GM21723 (cell line): ENCODE results near the gene STAMBP.
"Not testable (repeated sequence)": the region's sequence is repeated elsewhere in the genome, so short reads cannot be mapped to it uniquely, and the experiment has no call there.

Experiments used
- ATAC-seq: cut with Tn5 transposase; IDR thresholded peaks from one replicate; pipeline ENCODE4 v1.9.1; 2021; ENCODE audit warnings: mild to moderate bottlenecking, moderate library complexity; ENCODE audit not compliant: unreplicated experiment

The STAMBP gene

DNA sequence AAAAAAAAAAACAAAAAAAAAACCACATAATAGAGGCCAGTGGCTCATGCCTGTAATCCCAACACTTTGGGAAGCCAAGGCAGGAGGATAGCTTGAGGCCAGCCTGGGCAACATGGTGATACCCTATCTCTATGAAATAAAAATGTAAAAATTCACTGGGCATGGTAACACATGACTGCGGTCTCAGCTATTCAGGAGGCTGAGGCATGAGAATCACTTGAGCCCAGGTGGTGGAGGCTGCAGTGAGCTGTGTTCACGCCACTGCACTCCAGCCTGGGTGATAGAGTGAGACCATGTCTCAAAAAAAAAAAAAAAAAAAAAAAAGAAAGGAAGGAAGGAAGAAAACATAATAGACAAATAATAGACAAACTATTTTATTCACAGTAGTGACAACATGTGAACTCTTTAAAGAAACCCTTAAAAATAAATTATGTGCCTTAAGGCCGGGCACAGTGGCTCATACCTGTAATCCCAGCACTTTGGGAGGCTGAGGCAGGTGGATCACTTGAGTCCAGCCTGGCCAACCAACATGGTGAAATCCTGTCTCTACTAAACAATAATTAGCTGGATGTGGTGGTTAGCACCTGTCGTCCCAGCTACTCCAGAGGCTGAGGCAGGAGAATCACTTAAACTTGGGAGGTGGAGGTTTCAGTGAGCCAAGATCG lies 75.3 kb downstream of the STAMBP start:
- not testable (repeated sequence) for ATAC-seq

DNA sequence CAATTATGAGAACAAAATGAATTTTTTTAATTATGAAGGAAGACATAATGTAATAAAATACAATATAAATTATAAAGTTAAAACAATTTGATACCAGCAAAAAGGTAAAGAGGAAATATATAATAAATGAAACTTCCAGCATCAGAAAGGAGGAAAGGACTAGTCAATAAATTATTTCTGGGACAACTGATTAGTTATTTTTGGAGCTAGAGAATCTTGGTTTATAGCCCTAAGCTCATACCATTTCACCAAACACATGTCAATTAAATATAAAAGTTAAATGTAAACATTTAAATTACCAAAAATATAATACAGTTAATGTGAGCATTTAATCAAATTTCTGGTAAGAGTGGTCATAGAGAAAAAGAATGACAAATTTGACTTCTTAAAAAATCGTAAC lies 76.2 kb downstream of the STAMBP start:
- ATAC-seq, result no peak

DNA sequence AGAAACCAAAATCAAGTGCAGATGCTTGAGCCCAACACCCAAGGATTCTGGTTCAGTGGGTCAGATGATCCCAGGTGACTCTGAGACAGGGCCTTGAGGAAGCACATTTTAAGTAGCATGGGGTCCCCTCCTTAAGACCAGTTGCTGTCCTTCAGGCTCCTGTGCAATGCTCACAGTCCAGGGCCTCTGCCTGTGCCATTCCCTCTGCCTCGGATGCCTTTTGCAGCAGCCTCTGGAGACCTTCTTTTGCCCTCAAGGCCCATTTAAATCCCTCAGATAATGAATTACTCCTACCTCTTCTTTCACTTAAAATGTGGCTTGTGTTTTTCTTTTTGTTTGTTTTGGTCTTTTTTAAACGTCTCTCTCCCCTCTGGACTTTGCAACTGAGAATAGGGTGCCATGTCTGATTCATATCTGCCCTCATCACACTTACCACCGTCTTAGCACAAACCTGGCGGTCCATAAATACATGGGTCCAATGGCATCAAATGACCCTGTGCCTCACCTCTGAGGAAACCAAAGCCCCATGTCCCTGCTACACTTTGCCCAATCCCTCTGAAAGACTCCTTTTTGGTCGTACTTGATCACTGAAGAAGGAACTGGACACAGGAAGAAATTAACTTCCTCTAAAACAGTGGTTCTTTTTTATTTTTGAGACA lies 78.2 kb downstream of the STAMBP start:
- ATAC-seq, result no peak

DNA sequence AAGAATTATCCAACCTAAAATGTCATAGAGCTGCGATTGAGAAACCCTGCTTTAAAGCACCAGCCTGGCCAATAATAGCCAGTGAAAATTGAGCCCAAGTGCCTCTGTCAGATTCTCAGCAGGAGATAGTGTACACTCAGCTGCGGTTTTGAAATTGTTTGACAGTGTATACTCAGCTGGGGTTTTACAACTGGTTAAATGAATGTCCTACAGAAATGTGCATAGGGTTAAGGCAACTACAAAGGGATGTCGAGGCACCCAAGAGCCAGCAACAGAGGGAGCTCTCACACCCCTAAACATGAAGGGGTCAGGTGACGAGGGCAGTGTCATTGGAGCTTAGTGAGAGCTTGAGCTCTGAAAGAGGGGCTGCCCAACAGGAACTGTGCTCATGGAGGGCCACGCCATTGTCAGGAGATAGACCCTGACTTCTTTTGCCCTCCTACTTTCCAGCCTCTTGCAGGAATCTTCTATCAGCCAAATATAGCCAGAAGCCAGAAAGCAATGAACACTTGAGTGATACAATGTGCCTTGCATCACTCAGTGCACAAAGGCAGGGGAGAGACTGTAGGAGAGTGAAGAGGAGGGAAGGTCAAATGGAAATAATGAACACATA lies 79.2 kb downstream of the STAMBP start:
- no peak for ATAC-seq

DNA sequence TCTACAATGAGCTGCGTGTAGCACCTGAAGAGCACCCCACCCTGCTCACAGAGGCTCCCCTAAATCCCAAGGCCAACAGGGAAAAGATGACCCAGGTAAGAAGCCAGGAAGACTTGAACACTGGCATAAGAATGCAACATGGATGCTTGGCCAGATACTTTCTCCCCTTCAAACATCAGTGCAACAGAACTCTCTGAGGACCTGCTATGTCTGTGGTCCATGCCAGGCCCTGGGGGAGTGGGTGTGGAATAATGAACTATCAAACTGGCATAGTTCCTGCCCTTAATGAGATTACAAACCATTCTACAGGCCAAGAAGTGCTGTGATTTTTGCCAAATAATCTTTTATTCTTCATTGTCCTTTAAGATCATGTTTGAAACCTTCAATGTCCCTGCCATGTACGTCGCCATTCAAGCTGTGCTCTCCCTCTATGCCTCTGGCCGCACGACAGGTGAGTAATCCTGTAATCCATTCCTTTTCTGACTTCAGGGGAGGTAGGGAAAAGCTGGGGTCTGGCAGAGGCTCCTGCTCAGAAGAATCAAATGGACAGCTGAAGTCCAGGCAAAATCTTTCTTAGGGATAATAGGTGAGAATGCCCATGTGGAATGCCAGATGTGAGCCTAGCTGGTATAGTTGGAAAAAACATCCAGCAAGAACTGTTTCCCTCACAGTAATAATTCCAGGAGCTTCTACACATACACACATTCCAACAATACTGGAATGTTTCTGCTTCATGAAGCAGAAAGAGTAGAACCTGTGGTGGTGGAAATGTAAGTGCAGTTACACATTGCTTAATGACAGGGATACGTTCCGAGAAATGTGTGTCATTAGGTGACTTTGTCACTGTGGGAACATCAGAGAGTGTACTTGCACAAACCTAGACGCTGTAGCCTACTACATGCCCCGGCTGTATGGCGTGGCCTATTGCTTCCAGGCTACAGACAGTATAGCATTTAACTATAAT lies 80.2 kb downstream of the STAMBP start:
- ATAC-seq, result no peak

DNA sequence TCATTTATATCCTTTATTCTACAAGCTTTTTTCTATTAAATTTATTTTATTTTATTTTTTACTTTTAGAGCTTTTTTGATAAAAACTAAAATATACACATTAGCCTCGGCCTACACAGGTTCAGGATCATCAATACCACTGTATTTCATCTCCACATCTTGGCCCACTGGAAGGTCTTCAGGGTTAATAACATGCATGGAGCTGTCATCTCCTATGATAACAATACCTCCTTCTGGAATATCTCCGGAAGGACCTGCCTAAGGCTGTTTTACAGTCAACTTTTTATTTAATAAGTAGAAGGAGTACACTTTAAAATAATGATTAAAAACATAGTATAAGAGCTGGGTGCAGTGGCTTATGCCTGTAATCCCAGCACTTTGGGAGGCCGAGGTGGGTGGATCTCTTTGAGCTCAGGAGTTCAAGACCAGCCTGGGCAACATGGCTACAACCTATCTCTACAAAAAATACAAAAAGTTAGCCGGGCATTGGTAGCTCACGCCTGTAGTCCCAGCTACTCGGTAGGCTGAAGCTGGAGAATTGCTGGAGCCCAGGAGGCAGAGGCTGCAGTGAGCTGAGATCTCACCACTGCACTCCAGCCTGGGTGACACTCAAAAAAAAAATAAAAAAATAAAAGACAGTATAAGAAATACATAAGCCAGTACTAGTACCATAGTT lies 82.2 kb downstream of the STAMBP start:
- no peak for ATAC-seq

DNA sequence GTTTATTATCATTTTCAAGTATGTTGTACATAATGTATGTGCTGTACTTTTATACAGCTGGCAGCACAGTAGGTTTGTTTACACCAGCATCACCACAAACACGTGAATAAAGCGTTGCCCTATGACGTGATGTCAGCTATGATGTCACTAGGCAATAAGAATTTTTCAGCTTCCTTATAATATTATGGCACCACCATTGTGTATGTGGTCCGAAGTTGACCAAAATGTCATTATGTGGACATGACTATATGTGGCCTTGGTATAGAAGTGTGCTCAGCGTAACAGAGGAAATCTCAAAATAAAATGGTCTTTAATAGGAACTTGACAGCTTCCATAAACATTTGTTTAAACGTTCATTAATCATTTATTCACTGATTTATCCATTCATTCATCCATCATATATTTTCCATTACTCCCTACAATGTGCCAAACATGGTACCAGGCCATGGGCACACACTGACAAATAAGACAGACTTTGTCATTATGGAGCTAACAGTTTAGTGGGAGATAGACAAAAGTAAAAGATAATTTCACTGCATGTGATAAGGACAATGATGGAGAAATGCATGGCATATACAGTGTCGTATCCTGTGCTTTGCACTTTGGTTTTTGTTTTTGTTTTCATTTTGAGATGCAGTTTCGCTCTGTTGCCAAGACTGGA lies 82.9 kb downstream of the STAMBP start:
- ATAC-seq, result no peak

DNA sequence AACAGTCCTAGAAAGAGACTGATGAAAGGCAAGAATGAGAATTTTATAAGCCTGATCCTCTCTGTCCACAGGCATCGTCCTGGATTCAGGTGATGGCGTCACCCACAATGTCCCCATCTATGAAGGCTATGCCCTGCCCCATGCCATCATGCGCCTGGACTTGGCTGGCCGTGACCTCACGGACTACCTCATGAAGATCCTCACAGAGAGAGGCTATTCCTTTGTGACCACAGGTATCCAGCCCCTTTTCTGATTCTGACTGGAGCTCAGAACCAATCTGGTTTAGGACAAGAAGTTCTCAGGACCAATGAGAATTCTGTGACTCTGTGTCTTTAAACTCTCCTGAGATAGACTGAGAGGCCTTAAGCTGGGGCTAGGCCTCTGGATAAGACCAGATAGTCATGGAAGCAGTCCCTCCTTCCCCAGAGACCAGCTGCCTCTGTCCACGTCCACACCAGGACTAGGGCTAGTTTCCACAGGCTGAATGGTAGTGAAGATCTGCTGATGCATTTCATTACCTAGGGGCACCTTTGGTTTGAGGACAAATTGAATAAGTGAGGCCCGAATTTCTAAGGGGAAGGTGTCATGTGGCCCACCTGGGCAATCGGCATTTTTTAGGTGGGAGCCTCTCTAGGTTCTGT lies 84.8 kb downstream of the STAMBP start:
- no peak for ATAC-seq

DNA sequence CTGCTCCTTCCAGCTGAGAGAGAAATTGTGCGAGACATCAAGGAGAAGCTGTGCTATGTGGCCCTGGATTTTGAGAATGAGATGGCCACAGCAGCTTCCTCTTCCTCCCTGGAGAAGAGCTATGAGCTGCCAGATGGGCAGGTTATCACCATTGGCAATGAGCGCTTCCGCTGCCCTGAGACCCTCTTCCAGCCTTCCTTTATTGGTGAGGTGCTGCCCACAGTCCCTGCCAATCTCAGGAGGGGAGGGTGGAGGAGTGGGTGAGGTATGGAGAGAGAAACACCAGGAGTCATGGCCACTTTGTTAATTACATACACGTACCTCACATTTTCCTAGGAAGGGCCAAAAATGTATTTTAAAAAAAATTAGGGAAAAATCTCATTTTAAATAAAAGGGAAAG lies 85.9 kb downstream of the STAMBP start:
- no peak for ATAC-seq

DNA sequence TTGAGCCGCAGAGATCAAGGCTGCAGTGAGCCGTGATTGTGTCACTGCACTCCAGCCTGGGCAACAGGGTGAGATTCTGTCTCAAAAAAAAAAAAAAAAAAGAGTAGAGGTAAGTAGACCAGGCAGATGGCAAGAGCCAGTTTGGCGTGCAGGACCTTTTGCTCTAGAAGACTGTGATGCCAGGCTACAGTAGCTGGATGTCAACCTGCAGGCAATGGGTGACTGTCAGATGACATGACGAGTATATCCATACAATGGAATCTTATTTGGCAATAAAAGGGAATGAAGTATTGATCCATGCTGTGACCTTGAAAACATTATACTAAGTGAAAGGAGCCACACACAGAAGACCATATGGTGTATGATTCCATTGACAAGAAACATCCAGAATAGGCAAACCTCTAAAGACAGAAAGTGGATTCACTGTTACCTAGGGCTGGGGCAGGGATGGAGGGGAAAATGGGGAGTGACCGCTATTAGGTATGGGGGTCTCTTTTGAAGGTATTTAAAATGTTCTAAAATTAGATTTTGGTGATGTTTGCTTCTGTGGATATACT lies 86.8 kb downstream of the STAMBP start:
- ATAC-seq, result no peak

DNA sequence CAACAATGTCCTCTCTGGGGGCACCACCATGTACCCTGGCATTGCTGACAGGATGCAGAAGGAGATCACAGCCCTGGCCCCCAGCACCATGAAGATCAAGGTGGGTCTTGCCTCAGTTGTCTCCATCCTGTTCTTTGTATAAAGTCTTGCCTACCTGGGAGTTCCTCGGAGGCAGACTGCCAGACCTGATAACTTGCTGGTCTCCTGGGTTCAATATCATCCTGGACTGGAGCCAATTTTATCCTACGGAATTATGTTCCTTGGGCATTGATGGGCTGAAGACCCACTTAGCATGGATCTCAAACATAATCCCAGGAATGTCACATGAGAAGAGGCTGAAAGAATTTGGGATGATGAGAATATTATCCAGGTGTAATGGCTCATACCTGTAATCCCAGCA lies 87.9 kb downstream of the STAMBP start:
- ATAC-seq, result no peak

DNA sequence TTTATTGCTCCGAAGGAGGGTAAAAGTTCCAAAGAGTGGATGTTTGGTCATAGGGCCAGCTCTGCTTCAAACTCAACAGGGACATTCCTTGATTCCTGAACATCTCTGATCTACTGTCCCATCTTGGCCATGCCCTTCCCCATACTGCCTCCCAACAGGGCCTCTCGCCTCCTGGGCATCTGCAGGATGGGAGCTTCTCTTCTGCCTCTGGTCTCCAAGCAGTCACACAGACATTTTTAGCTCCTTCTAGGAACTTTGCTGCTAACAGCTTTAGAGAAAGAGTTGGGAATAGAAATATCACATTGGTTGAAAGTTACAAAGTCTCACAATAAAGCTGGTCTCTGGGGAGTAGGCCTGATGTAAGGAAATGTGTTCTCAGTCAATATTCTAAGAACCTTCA lies 88.5 kb downstream of the STAMBP start:
- no peak for ATAC-seq

DNA sequence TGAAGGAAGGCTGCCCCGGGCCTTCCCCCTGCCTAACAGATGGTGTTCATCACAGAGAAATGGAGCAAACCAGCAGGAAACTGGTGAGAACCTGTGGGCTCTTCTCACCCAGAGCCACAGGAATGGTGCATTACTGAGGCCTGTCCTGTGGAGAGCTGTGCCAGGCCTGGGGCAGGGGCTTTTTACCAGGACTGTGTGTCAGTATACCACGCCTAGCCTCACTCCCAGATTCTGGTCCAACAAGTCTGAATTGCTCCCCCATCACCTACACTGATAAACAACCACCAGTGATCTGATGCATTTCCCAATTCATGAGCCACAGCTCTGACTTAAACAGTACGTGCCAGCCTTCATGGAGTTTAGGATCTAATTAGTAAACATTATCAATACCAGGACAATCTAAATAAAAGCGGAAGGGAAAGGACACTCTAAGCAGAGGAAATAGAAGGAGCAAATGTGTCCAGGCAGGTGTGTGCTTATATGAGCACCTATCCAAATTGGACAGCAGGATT lies 89.0 kb downstream of the STAMBP start:
- no peak for ATAC-seq

DNA sequence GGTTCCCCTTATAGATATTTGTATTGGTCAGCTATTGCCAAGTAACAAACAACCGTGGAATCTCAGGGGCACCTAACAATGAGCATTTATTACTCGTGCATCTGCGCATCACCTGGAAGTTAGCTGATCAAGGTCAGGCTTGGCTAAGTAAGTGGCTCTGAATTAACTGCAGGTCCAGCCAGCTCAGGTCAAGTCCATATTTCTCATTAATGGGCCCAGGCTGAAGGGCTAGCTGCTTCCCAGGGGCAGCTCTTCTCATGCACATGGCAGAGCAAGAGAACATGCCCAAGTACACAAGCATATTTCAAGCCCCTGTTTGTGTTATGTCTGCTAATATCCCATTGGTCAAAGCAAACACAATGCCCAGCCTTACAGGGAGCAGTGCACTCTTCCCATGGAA lies 90.1 kb downstream of the STAMBP start:
- ATAC-seq, result no peak

DNA sequence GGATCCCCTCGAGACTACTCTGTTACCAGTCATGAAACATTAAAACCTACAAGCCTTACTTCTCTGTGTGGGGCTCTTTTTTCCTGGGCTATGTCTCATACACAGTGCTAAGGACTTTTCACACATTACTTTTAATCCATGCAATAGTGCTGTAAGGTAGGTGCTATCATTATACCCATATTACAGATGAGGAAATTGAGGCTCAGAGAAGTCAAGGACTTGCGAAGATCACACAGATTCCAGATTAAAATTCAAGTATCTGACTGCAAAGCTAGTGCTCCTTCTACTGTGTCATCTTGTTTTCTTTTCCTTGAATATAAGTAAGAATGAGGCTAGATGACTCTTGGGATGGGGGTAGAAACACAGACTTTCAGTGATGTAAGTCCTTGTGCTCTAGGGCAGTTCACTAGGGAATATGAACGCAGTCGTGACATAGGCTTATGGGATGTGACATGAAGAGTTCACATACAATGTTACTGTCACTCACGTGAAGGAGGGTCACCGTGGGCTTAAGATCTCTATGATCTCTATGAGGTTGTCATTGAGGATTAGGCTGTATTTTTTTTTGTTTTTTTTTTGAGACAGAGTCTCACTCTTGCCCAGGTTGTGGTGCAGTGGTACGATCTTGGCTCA lies 91.0 kb downstream of the STAMBP start:
- ATAC-seq, result no peak

DNA sequence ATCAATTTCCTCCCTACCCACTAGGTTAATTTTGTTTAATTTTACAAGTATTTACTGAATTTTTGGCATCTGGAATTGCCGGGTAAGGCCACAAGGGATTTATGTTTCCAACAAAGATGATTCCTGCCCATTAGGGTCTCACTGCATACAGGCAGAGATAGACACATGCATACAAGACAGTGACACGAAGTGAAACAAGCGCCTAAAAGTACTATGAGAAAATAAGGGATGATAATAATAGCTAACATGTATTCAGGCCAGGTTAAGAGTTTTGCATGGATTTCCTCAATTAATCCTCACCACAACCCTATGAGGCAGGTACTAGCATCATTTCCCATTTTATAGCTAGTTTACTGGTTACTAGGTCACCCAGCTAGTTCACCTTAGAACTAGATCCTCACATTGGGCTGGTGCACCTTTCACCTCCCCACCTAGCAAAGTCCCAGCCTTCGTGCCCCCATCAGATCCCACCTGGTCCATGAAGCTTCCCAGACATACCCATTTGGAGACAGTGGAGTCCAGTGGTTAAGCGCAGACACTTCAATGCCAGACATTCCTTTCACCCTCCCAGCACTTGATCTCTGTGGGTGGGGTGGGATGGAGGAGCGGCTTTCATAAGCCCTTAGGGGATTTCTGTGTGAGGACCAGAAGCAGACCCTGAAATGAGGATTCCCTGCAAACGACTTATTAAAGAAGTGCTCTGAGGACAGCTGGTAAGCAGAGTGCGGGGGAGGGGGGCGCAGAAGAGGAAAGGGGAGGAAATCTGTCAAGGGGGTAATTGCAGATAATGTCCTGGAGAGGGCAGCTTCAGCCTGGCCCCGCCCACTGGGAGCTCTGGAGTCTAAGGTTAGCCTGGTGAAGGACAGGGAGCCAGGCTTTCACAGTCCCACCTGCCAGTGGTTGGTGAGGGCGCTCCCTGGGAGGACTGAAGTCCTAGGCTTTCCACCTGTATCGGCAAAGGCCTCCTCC lies 92.1 kb downstream of the STAMBP start:
- ATAC-seq, result no peak

DNA sequence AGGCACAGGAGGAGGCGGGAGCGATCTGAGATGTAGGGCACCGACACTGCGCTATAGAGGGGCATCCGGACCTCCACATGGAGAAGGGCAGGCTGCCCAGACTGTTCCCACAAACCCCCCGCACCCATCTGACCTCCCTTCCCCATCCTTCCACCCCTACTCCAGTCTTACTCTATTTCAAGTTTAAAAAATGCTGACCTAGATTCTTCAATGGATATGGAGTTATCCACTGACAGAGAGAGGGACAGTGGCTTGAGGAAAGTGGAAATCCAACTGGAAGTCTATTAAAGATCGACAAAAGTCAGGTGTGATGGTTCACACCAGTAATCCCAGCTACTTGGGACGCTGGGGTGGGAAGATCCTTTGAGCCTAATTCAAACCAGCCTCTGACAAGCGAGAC lies 92.8 kb downstream of the STAMBP start:
- no peak for ATAC-seq

DNA sequence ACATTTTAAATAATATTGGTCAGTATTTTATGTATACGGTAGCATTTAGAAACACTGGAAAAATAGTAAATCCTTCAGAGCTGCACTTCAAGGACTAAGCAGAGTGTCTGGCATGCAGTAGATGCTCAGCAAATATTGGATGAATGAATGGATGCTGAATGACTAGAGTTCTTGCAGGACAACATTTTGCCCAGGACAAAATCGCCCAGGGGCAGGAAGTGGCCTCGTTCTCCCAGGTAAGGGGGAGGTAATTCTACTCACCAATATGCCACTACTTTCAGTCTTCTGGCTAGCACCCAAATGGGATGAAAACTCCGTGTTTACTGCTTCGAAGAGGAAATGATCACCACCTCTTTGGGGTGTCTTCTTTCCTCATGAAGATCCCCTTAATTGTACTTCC lies 93.9 kb downstream of the STAMBP start:
- no peak for ATAC-seq
